H7 (cell line): ENCODE results near the gene SYK. TPM values are rescaled to one million over a fixed set of nuclear protein-coding genes. Genes with fewer than 3 reads are reported as not detected.

Experiments
- DNase-seq: peaks from one replicate; pipeline ENCODE4 v3.0.0; 2012
- H3K27me3 ChIP-seq: 2 replicates; pipeline ENCODE4 v1.6.0; 2011; ENCODE audit warnings: mild to moderate bottlenecking, low read length; ENCODE audit not compliant: control insufficient read depth, insufficient read depth
- H3K36me3 ChIP-seq: replicated peaks from 2 replicates; pipeline ENCODE4 v1.5.1; 2011; ENCODE audit warnings: low read length; ENCODE audit not compliant: control insufficient read depth, insufficient read depth
- H3K4me3 ChIP-seq: 2 replicates; pipeline ENCODE4 v1.5.1; 2011; ENCODE audit warnings: low read depth, mild to moderate bottlenecking, control low read depth, low read length, moderate library complexity; ENCODE audit not compliant: insufficient read depth
- total RNA-seq: library from RNA; depleted of rRNA; stranded (reverse); fragments of >200 nt; shearing (Covaris generic); gene quantifications from 2 replicates; pipeline ENCODE4 v1.2.3, GENCODE V29; 2014

SYK gene
- total RNA-seq, 1 experiment from 2014 or later: 0.38 TPM

- no peak for DNase-seq
- no peak overlapping the region for H3K4me3 ChIP-seq
- no peaks in the 10 kb centered on the region for H3K36me3 ChIP-seq
- no peaks in the 10 kb centered on the region for H3K27me3 ChIP-seq
These were observed 118.3 kb downstream of the SYK start for GRCh38 chr9:90919883-90920282.

DNA sequence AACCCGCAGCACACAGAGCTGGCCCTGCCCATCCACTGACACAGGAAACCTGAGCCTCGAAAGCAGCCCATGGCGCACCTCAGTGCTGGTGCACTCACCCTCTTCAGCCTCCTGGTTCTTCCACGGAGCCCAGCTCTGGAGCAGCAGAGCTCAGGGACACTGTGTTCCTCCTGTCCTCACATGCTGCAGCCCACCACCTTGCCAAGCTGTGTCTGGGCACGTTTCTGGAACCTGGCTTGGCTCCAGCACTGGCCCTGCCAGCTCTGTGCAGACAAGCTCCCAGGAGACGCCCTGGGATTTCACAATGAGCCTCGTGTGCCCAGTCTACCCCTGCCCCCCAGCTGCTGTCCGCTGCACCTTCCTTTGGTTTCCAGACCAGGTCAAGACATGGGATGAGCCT lies 119.5 kb downstream of the SYK start:
- H3K4me3 ChIP-seq: no peak overlapping the region
- no peak for DNase-seq
- no peaks in the 10 kb centered on the region for H3K27me3 ChIP-seq
- H3K36me3 ChIP-seq: no peaks in the 10 kb centered on the region

DNA sequence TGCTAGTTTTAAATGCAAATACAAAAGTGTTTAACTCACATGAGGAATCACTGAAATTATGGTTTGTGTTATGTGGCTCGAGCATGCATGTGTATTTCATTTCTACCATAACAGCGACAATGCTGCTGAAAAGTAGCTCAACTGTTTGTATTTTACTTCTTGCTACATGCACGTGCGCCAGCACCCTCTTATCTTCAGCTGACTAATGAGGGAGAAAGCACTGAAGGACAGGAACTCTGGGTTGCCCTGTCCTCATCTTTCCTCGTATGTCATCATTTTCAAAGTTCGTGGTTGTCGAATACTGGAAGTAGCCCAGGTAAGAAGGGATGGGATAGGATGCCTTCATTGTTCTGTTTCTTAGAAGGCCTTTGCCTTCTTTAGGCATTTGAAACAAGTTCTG lies 120.3 kb downstream of the SYK start:
- no peak for DNase-seq
- Histone ChIP-seq H3K4me3 (no peak overlapping the region), H3K36me3 (no peaks in the 10 kb centered on the region), H3K27me3 (no peaks in the 10 kb centered on the region)

- Histone ChIP-seq H3K4me3 (no peak overlapping the region), H3K27me3 (no peaks in the 10 kb centered on the region), H3K36me3 (no peaks in the 10 kb centered on the region)
- DNase-seq: no peak
These were observed 124.1 kb downstream of the SYK start for GRCh38 chr9:90925581-90926257.

- no peaks in the 10 kb centered on the region for H3K27me3 ChIP-seq
- H3K36me3 ChIP-seq: no peaks in the 10 kb centered on the region
- DNase-seq: no peak
- H3K4me3 ChIP-seq: no peak overlapping the region
These were observed 125.3 kb downstream of the SYK start for GRCh38 chr9:90926936-90927335.

- H3K36me3 ChIP-seq: no peaks in the 10 kb centered on the region
- DNase-seq: no peak
- no peak overlapping the region for H3K4me3 ChIP-seq
These were observed 125.9 kb downstream of the SYK start for GRCh38 chr9:90927496-90927895.

DNA sequence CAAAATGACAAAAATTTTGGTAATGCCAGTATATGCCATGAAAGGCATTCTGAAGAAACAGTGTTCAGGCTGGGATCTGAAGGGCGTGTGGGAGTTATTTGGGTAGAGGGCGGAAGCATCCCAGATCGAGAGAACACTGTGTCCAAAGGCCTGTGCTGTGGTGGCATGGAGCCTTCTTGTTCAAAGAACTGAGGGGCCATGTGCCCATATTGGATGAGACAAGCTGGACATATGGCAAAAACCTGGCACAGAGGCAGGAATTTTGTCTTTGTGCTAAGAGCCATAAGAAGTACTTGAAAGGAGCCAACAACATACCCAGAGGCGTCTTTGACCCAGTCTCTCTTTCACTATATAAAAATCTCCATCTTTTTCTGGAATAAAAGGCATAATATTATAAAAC lies 128.0 kb downstream of the SYK start:
- no peaks in the 10 kb centered on the region for H3K27me3 ChIP-seq
- no peak overlapping the region for H3K4me3 ChIP-seq
- DNase-seq: no peak
- no peaks in the 10 kb centered on the region for H3K36me3 ChIP-seq

More at GRCh38 chr9:90927496-90927895, 125.9 kb downstream of the SYK start:
- H3K27me3 ChIP-seq: no peaks in the 10 kb centered on the region

GRCh38 chr9:90933468-90933867 lies 131.8 kb downstream of the SYK start:
- H3K36me3 ChIP-seq: no peaks in the 10 kb centered on the region
- H3K4me3 ChIP-seq: no peak overlapping the region
- DNase-seq: no peak
- H3K27me3 ChIP-seq: no peaks in the 10 kb centered on the region

DNA sequence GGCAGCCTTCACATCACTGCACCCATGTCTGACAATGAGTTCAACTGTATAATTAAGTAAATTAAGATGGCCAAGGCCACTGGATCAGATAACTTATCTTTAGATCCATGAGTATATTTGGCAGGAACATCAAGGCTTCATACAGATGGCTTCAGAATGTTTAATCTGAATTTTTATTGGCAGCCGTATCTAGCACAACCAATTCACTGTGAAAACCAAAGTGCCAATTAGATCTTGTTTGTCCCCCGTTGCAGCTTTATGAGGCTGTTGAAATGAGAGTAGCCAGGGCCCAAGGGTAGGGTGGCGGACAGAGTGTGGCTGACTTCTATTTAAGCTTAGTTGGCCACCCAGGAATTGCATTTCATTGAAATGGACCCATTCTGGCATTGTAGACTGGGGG lies 137.7 kb downstream of the SYK start:
- no peak overlapping the region for H3K4me3 ChIP-seq
- no peaks in the 10 kb centered on the region for H3K36me3 ChIP-seq
- H3K27me3 ChIP-seq: no peaks in the 10 kb centered on the region; the same call in 1 of the 2 replicates
- DNase-seq: no peak

DNA sequence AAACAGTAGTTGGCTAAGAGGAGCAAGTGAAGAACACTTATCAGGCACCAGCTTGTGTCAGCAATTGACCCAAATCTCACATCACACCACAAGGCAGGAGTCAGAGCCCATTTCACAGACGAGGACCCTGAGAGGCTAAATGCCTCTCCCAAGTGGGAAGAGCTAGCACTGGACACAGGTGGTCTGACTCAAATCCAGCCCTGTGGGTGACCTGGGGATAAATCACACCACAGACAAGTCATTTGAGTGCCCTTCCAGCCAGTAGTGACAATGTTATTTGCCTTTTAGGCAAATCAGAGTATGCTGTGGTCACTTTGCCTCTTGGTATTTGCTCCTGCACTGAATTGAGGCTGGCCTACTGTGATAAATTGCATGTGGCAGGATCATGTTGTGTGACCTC lies 138.7 kb downstream of the SYK start:
- Histone ChIP-seq H3K27me3 (no peaks in the 10 kb centered on the region; the same call in 1 of the 2 replicates), H3K36me3 (no peaks in the 10 kb centered on the region), H3K4me3 (no peak overlapping the region)
- no peak for DNase-seq

DNA sequence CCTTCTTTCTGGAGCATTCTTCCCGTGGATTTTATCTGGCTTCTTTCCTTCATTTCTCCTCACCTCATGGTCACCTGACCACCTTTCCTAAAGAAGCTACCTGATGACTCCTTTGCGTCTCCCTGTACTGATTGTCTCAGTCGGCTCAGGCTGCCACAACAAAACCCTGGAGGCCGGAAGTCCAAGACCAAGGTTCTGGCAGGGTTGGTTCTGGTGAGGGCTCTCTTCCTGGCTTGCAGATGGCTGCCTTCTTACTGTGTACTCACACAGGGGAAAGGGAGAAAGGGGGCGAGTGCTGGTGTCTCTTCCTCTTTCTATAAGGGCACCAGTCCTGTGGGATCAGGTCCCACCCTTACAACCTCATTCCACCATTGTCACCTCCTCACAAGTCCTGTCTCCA lies 140.0 kb downstream of the SYK start:
- Histone ChIP-seq H3K4me3 (no peak overlapping the region), H3K27me3 (no peaks in the 10 kb centered on the region; the same call in 1 of the 2 replicates), H3K36me3 (no peaks in the 10 kb centered on the region)
- DNase-seq: no peak

- H3K27me3 ChIP-seq: no peaks in the 10 kb centered on the region; the same call in 1 of the 2 replicates
- no peak for DNase-seq
- no peak overlapping the region for H3K4me3 ChIP-seq
- no peaks in the 10 kb centered on the region for H3K36me3 ChIP-seq
These were observed 140.9 kb downstream of the SYK start for GRCh38 chr9:90942555-90942954.

GRCh38 chr9:90943341-90943740 lies 141.7 kb downstream of the SYK start:
- Histone ChIP-seq H3K27me3 (no peaks in the 10 kb centered on the region; the same call in 1 of the 2 replicates), H3K36me3 (no peaks in the 10 kb centered on the region), H3K4me3 (no peak overlapping the region)
- no peak for DNase-seq

- no peaks in the 10 kb centered on the region for H3K36me3 ChIP-seq
- H3K27me3 ChIP-seq: no peaks in the 10 kb centered on the region; the same call in 1 of the 2 replicates
- no peak for DNase-seq
- H3K4me3 ChIP-seq: no peak overlapping the region
These were observed 143.7 kb downstream of the SYK start for GRCh38 chr9:90945336-90945735.

GRCh38 chr9:90946982-90947381 lies 145.4 kb downstream of the SYK start:
- no peaks in the 10 kb centered on the region; the same call in 1 of the 2 replicates for H3K27me3 ChIP-seq
- H3K4me3 ChIP-seq: no peak overlapping the region
- no peak for DNase-seq
- no peaks in the 10 kb centered on the region for H3K36me3 ChIP-seq
